Hematopoietic multipotent progenitor cell treated with erythropoietin and hydrocortisone succinate and interleukin-3 and kit ligand, for 17 days (in vitro differentiated cells): Measurements from ENCODE around the gene ICE1.
A peak's percentile ranks its signal among the peaks of the same experiment; 100 is the strongest.
"Not testable (repeated sequence)": the region's sequence is repeated elsewhere in the genome, so short reads cannot be mapped to it uniquely, and the experiment has no call there.

Experiments used
- DNase-seq: peaks from one replicate; pipeline ENCODE4 v3.0.0-alpha.2; 2015; ENCODE audit warnings: low spot score

Gene ICE1

DNA sequence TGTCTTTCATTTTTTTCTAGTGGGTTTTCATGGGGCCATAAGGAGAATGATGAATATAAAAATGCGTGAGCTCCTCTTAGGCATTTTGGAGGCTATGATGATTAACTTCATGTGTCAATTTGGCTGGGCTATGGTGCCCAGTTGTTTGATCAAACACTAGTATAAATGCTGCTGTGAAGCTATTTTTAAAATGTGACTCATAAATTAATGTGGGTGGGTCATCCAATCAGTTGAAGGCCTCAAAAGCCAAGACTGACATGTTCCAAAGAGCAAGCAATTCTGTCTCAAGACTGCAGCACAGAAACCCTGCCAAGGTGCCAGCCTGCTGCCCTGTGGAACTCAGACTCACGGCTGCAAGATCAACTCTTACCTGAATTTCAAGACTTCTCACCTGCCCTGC lies 24.4 kb upstream of the ICE1 start:
- DNase-seq, result no peak

DNA sequence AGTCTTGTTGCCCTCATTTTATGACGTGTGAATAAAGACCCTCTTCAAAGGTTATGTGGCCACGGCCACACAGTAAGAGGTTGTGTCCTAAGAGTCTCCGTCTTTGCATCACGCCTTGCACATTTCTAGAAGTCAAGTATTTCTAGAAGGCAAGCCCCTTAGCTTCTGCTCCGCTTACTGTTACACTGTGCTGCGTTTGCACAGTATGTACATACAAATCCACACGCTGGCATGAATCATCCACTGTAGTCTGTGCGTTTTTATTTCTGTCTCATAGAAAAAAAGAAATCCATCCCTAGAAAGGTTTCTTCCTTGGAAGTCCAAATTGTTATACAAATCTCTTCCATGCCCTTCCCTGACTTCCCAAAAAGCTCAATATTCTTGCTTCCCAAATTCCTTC lies 21.4 kb upstream of the ICE1 start:
- DNase-seq, result no peak

DNA sequence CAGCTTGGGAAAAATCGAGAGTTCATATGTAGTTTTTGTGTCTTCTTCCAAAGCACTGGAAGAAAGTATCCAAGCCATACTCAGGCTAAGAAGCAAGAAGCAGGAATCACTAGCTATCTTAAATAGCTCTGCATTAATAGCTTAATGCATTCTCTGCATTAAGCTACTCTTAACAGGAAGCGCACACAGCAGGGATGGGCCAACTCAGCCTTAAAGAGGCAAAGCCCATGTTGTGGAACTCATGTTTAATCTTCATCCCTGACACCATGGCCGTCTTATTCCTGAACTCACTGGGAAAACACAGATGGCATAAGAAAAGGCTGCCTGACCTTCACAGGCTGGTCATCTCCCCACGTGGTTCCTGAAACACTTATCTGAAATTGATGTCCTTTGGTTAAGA lies 18.7 kb upstream of the ICE1 start:
- DNase-seq, result no peak

DNA sequence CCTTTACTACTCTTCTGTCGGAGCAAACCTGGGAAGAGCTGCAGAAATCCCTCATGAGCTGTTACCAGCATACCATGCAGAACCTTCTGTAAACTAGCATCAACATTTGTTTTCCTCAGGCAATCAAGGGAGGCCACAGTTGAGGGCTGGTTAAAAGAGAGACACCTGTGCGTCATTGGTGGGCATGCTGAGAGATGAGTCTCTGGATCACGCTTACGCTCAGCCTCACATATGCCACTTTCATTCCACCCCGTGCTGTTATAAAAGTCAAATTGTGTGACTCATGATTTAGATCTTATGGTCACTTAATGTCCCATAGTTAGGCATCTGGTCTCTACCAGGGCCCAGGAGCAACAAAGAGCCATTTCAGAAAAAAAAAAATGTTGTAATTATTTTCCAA lies 18.1 kb upstream of the ICE1 start:
- DNase-seq, result no peak

DNA sequence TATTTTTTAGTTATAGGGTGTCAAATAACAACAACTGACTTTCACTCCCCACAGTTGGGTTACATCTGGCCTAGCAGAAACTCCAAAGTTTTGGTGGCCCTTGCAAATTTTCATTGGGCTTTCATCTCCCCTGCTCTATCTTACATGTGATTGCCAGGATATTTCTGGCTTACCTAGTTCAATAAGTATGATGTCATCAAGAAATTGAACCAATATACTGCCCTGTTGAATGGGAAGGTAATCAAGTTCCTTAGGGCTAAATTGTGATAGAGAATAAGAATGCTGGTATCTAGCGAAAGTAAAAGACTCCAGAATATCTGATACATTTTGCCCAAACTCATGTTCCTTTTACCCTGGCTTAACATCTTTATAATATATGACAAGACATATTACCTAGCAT lies 17.0 kb upstream of the ICE1 start:
- no peak for DNase-seq

- DNase-seq, result no peak
Observed at GRCh38 chr5:5407924-5408323, 14.6 kb upstream of the ICE1 start.

DNA sequence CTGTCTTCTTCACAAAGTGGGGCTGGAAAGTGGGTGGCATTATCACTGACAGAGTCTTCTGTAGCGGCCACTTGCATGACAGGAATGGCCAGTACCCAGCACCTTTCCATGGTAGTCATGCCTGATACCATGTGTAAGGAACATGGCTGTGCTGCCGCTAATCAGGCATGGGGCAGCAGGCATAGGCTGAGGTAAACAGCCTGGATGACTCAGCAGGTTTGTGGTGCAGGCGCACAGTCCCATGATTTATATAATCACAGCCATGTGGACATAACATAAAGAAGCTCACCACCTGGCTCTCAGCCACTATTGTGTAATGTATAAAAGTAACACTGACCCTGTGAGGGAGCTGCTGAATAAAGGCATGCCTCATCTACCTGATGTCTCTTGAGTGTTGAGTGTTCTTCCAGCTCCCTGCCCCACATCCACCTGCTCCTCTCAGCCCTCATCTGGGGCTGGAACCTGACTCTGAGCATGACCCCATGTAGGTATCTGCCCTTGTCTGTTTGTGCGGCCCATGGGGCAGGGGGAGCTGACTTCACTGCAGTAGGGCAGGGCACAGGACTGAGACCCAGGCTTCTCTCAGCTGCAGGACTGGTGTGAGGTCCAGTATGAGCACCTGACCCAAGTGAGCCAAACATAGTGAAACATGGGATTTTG lies 13.2 kb upstream of the ICE1 start:
- peak; percentile 40 for DNase-seq

- not testable (repeated sequence) for DNase-seq
Observed at GRCh38 chr5:5413856-5414255, 8.6 kb upstream of the ICE1 start.

GRCh38 chr5:5414999-5415398 lies 7.5 kb upstream of the ICE1 start:
- DNase-seq, result no peak

GRCh38 chr5:5416733-5417132 lies 5.7 kb upstream of the ICE1 start:
- DNase-seq, result no peak

- DNase-seq, result no peak
Observed at GRCh38 chr5:5418006-5418405, 4.5 kb upstream of the ICE1 start.

DNA sequence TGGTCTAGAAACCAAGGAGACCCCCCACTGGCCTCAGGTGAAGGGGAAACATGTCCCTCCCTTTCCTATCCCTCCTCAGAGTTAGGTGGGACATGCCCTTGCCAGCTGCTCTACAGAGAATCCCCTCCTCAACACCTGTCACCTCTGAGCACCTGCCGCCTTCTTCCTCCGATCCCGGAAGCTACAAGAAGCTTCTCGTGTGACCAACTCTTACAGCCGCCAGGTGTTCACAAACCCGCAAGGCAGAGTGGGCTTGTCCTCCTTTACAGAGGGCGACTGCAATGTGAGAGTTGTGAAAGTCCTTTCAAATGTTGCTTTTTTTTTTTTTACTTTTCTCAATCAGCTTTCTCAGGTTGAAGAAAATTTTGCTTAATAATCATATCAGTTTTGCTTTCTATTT lies 3.7 kb upstream of the ICE1 start:
- no peak for DNase-seq

- peak; percentile 23 for DNase-seq
Observed at GRCh38 chr5:5419291-5420210, 2.9 kb upstream of the ICE1 start.

- DNase-seq, result no peak
Observed at GRCh38 chr5:5420251-5420650, 2.2 kb upstream of the ICE1 start.

DNA sequence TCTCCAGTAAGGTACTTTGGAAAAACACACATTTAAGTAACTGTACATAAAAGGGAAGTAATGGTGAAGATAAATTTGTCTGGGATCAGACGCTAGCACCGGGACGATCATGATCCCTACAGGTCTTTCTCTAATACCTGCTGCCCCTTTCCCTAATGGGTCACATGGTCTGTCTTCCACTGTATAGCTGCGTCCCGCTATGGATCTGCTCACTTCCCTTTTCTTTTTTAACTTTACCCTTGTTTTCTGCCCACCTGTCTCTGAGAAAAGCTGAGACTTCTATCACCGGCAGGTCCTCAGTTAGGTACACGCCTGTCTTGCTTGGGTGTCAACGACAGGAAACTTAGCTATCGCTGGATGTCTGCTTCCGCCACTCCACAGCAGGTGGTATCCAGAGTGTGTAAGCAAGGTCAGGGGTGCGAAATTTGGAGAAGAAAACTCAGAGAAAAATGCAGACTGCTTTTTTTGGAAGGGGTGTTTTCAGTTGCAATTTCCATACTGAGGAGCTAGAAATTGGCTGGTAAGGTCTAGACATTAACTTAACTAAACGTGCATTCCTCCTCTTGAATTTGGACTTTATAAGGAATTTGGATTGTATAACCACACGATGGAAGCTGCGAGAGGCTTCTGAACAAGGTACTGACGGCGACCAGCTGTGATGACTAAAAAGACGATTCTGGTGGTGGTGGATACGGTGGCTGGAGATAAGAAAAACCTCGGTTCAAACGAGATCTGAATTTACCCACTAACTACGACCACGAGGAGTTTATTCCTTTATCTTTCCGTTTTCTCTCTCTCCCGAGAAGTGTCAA lies 1.1 kb upstream of the ICE1 start:
- DNase-seq, result peak; percentile 11

- DNase-seq, result peak; percentile 19
Observed at GRCh38 chr5:5422819-5423515, 490 bp downstream of the ICE1 start.

GRCh38 chr5:5423586-5423985 lies 1.1 kb downstream of the ICE1 start:
- no peak for DNase-seq

GRCh38 chr5:5424736-5425135 lies 2.3 kb downstream of the ICE1 start:
- DNase-seq, result no peak

DNA sequence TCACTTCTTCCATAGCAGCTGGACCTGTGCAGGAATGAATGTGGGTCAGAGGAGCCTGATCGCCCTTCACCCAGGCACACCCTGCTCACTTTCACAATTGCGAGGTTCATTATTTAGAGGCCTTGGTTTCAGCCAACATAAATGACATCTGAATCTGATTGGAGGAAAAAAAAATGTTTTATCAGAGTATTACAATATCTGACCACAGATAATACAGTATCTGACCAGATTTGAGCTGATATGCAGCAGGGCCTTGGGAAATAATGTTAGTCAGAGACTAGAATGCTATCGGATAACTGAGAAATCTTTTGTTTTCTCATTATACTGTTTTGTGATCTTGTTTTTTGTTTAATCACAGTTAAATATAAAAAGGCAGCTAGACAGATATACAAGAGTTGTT lies 7.7 kb downstream of the ICE1 start:
- no peak for DNase-seq

- no peak for DNase-seq
Observed at GRCh38 chr5:5432020-5432707, 9.7 kb downstream of the ICE1 start.

DNA sequence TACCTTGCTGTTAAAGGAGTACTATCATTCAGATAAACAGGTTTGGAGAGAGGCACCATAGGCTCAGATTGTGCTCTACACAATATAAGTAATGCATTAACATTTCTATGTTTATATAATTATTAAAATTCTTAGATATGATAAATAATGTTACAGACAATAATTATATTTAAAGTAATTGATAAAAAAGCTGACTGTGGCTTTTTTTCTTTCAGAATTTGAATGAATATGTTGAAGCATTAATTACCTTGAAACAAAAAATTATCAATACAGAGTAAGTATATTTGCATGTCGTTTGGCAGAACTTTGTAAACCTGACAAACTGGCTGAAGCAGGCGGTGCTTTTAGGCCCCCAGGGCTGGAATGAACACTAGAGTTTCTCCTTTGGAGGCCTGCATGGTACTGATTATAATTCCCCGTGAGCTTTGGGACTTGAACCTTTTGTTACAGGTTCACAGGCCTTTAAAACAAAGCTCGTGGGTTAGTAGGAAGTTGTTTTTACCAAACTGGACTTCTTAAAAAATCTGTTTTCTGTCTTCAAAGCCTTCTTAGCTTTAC lies 13.8 kb downstream of the ICE1 start:
- DNase-seq, result no peak
